Gastroesophageal sphincter (tissue), 4 donors: ENCODE results near the gene HOMER1. TPM values are rescaled to one million over a fixed set of nuclear protein-coding genes. Genes with fewer than 3 reads are reported as not detected.

ENCODE experiments used
- ATAC-seq: fragments of 150-250 bp; one replicate; pipeline ENCODE4 v1.9.1; 2016; ENCODE audit warnings: mild to moderate bottlenecking, moderate library complexity
- H3K27ac ChIP-seq, 4 donors: fragments of 200-600 bp; sonication (generic) in 3 of 4; 1 replicate in 3 of 4; 2 replicates in 1 of 4; pipeline ENCODE4 v1.5.1; 2016 to 2019
- H3K27me3 ChIP-seq: fragments of 200-600 bp; sonication (generic); one replicate; pipeline ENCODE4 v1.5.1; 2019
- H3K36me3 ChIP-seq, 2 donors: fragments of 200-600 bp; sonication (generic); one replicate each; pipeline ENCODE4 v1.5.1; 2019; ENCODE audit warnings: control low read depth in 1 of 2
- H3K4me1 ChIP-seq, 3 donors: fragments of 200-600 bp; sonication (generic); 1 replicate in 2 of 3; 2 replicates in 1 of 3; pipeline ENCODE4 v1.5.1; 2016 to 2019; ENCODE audit warnings: control low read depth in 2 of 3
- H3K4me3 ChIP-seq, 2 donors: fragments of 200-600 bp; sonication (generic); one replicate each; pipeline ENCODE4 v1.5.1; 2019; ENCODE audit warnings: mild to moderate bottlenecking in 1 of 2, moderate library complexity in 1 of 2
- H3K9me3 ChIP-seq, 3 donors: fragments of 200-600 bp; sonication (generic); one replicate each; pipeline ENCODE4 v1.5.1; 2017 to 2019; ENCODE audit warnings: control low read depth in 2 of 3
- EP300 ChIP-seq: sonication (generic); formaldehyde crosslinking; IDR thresholded peaks from one replicate; pipeline ENCODE4 v1.6.1; 2017; ENCODE audit warnings: antibody characterized with exemption, mild to moderate bottlenecking
- POLR2A ChIP-seq, 2 donors: fragments of 450-650 bp; IDR thresholded peaks; one replicate each; pipeline ENCODE4 v1.6.1; 2017; ENCODE audit warnings: antibody characterized with exemption in 2 of 2, mild to moderate bottlenecking in 2 of 2, moderate library complexity in 1 of 2
- POLR2AphosphoS5 ChIP-seq: sonication (generic); formaldehyde crosslinking; IDR thresholded peaks from one replicate; pipeline ENCODE4 v1.6.1; 2017; ENCODE audit warnings: antibody characterized with exemption
- WGBS, 2 donors: methylation state at CpG; one replicate each; pipeline ENCODE4 v1.1.5; 2018; ENCODE audit warnings: low coverage in 1 of 2; 5-methylcytosine and 5-hydroxymethylcytosine counted together
- total RNA-seq, 4 donors: library from RNA; depleted of rRNA; stranded (reverse); fragments of >200 nt; gene quantifications; one replicate each; pipeline ENCODE4 v1.1.0, GENCODE V29; 2016
- TF ChIP-seq, protein P1 (sequence below), 4 experiments: fragments of 200-600 bp in 2 of 4; fragments of 450-650 bp in 2 of 4; sonication (generic) in 1 of 4; IDR thresholded peaks; one replicate each; pipeline ENCODE4 v1.5.1; 2017 to 2019; ENCODE audit warnings: antibody characterized with exemption in 4 of 4, mild to moderate bottlenecking in 2 of 4, moderate library complexity in 2 of 4

The HOMER1 gene, protein sequence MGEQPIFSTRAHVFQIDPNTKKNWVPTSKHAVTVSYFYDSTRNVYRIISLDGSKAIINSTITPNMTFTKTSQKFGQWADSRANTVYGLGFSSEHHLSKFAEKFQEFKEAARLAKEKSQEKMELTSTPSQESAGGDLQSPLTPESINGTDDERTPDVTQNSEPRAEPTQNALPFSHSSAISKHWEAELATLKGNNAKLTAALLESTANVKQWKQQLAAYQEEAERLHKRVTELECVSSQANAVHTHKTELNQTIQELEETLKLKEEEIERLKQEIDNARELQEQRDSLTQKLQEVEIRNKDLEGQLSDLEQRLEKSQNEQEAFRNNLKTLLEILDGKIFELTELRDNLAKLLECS
- 10 to 100 TPM; 13.0 to 26.3 (median 15.0) TPM for total RNA-seq

DNA sequence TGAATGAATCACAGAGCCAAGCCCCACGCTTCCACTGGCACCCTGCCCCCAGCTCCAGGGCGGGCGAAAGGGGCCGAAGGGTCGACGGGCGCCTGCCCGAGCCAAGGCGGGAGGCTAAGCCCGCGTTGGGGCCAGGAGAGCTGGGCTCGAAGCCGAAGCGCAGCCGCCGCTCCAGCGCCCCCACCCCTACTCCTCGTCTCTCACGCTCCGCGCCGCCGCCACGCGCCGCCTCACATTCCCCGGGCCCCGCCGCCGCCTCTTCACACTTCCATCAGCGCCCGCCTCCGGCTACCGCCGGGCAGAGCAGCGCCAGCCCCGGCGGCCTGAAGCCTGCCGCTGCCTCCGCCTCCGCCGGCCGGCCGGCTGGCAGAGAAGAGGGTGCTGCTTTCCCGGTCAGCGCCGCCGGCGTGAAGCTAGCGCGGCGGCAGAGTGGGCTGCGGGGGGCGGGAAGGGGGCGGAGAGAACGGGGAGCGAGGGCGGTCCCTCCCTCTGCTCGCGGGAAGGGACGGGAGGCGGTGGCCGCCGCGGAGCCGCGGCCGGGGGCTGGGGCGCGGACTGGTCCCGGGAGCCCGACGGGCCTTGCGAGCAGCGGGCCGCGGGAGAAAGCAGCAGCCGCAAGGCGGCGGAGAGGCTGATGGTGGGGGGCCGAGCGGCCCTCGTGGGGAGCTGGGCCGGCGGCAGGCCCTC, at the start of gene HOMER1:
HOMER1 (minus strand) TSS at position 431 of the 687 bp plus-strand sequence. CDS start 1,360 bp downstream, outside the sequence.
- 4% methylated on average over 5 of the region's 85 CpGs; no CpG with 5 or more reads in 1 of the 2 donors for WGBS, 2 donors
- no peaks in the 10 kb centered on the region for H3K36me3 ChIP-seq
- ATAC-seq = peak; percentile 92
- no peaks in the 10 kb centered on the region for H3K9me3 ChIP-seq
- H3K4me1 ChIP-seq = peaks cover 0 to 52% (median 0%) of the 10 kb centered on the region in 3 donors
- H3K27ac ChIP-seq = peak within 1 kb of the TSS; percentile 72 to 100 (median 98)
- H3K27me3 ChIP-seq = no peaks in the 10 kb centered on the region
- peak within 1 kb of the TSS; percentile 52 to 76 for H3K4me3 ChIP-seq
- TF ChIP-seq, protein P1, sequence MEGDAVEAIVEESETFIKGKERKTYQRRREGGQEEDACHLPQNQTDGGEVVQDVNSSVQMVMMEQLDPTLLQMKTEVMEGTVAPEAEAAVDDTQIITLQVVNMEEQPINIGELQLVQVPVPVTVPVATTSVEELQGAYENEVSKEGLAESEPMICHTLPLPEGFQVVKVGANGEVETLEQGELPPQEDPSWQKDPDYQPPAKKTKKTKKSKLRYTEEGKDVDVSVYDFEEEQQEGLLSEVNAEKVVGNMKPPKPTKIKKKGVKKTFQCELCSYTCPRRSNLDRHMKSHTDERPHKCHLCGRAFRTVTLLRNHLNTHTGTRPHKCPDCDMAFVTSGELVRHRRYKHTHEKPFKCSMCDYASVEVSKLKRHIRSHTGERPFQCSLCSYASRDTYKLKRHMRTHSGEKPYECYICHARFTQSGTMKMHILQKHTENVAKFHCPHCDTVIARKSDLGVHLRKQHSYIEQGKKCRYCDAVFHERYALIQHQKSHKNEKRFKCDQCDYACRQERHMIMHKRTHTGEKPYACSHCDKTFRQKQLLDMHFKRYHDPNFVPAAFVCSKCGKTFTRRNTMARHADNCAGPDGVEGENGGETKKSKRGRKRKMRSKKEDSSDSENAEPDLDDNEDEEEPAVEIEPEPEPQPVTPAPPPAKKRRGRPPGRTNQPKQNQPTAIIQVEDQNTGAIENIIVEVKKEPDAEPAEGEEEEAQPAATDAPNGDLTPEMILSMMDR (IDR thresholded peaks at IDR 0.05) = peak in 3 of 4 experiments; percentile 11 to 20 (median 19)
- peak; percentile 44 to 82 for TF ChIP-seq POLR2A (IDR thresholded peaks at IDR 0.05)
- no peak for TF ChIP-seq POLR2AphosphoS5
- TF ChIP-seq EP300 = no peak

DNA sequence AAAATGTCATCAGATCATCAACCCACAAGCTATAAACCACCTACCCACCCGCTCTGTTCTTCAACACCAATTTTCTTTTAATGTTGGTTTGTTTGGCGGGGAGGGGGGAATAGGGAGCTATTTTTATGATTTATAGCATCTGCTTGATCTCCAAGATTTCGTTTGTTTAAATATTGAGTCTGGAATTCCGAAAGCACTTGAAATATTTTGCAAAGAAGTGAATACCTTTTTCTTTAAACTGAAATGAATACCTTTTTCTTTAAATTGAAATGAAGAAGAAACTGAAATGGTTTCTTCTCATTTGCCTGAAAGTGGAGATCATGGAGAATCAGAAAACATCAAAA, 49.3 kb upstream of the HOMER1 start:
- Histone ChIP-seq H3K9me3 (no peaks in the 10 kb centered on the region), H3K4me3 (no peak overlapping the region), H3K4me1 (no peaks in the 10 kb centered on the region), H3K36me3 (no peaks in the 10 kb centered on the region), H3K27me3 (no peaks in the 10 kb centered on the region), H3K27ac (no peak overlapping the region)
- TF ChIP-seq POLR2AphosphoS5 (no peak), EP300 (no peak), POLR2A (IDR thresholded peaks at IDR 0.05) (no peak)
- TF ChIP-seq, protein P1 (IDR thresholded peaks at IDR 0.05) = no peak
- ATAC-seq = no peak
- WGBS, 2 donors = 66 to 78% methylated on average over 4 of the region's 4 CpGs

DNA sequence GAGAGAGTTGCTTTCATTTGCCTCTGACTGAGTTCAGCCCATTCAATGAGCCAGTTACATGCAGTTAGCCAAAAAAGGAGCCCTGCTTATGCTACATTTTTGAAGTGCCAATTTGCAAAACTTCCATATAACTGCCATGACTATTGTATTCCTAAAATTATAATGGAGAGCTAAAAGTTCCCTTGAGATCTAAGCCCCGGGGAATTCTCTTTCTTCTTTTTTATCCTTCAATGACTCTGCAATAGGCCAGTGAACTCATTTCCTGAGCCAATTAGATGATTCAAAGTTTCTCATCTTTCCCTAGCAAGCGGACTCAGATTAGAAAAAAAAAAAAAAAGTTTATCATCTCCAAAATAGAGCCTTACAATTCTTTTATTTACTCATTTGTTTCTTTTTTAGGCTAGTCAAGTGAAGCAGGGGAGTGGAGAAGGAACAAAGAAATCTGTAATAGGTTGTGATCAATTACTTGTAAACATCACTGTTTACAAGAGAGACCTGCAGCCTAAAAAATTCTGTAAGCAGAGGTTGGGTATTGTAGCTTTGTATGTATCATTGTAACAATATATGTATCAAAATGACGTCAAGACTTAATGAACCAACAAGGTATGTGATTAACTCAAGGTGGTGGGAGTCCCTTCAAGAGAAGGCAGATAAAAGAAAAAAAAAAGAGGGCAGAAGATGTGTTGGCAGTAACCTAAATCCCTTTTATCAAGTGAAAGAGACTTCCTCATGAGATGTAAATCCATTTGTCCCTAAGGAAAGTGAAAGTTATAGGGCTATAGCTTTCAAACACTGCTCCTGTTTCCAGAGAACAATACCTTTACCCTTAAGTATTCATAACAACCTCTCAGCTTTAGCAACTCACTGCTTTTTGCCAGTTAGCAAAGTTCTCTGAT, 48.7 kb upstream of the HOMER1 start:
- H3K27me3 ChIP-seq = no peaks in the 10 kb centered on the region
- H3K4me1 ChIP-seq = no peaks in the 10 kb centered on the region
- H3K4me3 ChIP-seq = no peak overlapping the region
- ATAC-seq = no peak
- H3K9me3 ChIP-seq = no peaks in the 10 kb centered on the region
- TF ChIP-seq POLR2A (IDR thresholded peaks at IDR 0.05) = no peak
- TF ChIP-seq, protein P1 (IDR thresholded peaks at IDR 0.05) = no peak
- no peak for TF ChIP-seq EP300
- TF ChIP-seq POLR2AphosphoS5 = no peak
- 27 to 31% methylated on average over 3 of the region's 3 CpGs for WGBS, 2 donors
- no peaks in the 10 kb centered on the region for H3K36me3 ChIP-seq
- no peak overlapping the region for H3K27ac ChIP-seq

DNA sequence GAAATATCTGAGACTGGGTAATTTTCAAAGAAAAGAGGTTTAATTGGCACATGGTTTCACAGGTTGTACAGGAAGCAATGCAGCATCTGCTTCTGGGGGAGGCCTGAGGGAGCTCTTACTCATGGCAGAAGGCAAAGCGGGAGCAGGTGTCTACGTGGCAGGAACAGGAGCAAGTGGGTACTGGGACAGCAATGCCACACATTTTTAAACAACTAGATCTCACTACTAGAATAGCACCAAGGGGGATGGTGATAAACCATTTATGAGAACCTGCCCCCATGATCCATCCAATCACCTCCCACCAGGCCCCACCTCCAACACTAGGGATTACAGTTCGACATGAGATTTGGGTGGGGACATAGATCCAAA, 47.6 kb upstream of the HOMER1 start:
- WGBS, 2 donors = 62 to 77% methylated on average over 3 of the region's 3 CpGs
- no peak for TF ChIP-seq POLR2A (IDR thresholded peaks at IDR 0.05)
- TF ChIP-seq, protein P1 (IDR thresholded peaks at IDR 0.05) = no peak
- Histone ChIP-seq H3K27me3 (no peaks in the 10 kb centered on the region), H3K4me1 (no peaks in the 10 kb centered on the region), H3K27ac (no peak overlapping the region), H3K36me3 (no peaks in the 10 kb centered on the region), H3K4me3 (no peak overlapping the region), H3K9me3 (no peaks in the 10 kb centered on the region)
- ATAC-seq = no peak
